Activated CD4-positive, alpha-beta T cell treated with anti-CD3 and anti-CD28 coated beads, Interleukin-2, amount 10 ng/mL, durations not matched to agents 7 days and 5 days (primary cell): ENCODE measurements around the gene ERN1. TPM values are rescaled to one million over a fixed set of nuclear protein-coding genes. Genes with fewer than 3 reads are reported as not detected.
"Not testable (repeated sequence)": the region's sequence is repeated elsewhere in the genome, so short reads cannot be mapped to it uniquely, and the experiment has no call there.

Experiments
- CTCF ChIA-PET: fragments of 350-600 bp; sonication (Branson Sonifier 250); formaldehyde crosslinking; loops from one replicate; lab custom pipeline; 2021; ENCODE audit warnings: antibody characterized with exemption; lab: Charles Lee
- POLR2A ChIA-PET: fragments of 350-600 bp; sonication (Branson Sonifier 250); formaldehyde crosslinking; loops from one replicate; lab custom pipeline; 2021; ENCODE audit warnings: antibody characterized with exemption; lab: Charles Lee
- DNase-seq: peaks from one replicate; pipeline ENCODE4 v3.0.0-alpha.2; 2020
- H3K27ac Mint-ChIP-seq: one replicate; pipeline ENCODE4 v1.8.0; 2021; ENCODE audit warnings: mild to moderate bottlenecking, moderate library complexity, mixed read lengths
- H3K27me3 Mint-ChIP-seq: one replicate; pipeline ENCODE4 v1.8.0; 2021; ENCODE audit warnings: mixed read lengths
- H3K36me3 Mint-ChIP-seq: one replicate; pipeline ENCODE4 v1.8.0; 2021; ENCODE audit warnings: low read depth, mixed read lengths
- H3K4me1 Mint-ChIP-seq: one replicate; pipeline ENCODE4 v1.8.0; 2021; ENCODE audit warnings: mixed read lengths
- H3K4me3 Mint-ChIP-seq: one replicate; pipeline ENCODE4 v1.8.0; 2021; ENCODE audit warnings: mild to moderate bottlenecking, moderate library complexity, mixed read lengths
- H3K9me3 Mint-ChIP-seq: one replicate; pipeline ENCODE4 v1.8.0; 2021; ENCODE audit warnings: mixed read lengths
- total RNA-seq, 2 experiments: library from RNA; stranded (reverse); gene quantifications; one replicate each; pipeline ENCODE4 v1.2.3, GENCODE V29; 2021

Gene ERN1
- total RNA-seq, 2 experiments from 2014 or later: 50.1 to 57.5 TPM

GRCh38 chr17:64020056-64020766, 109.7 kb downstream of the ERN1 start, which contains the start of gene ICAM2:
TSS of gene ICAM2 (minus strand) at chr17:64020633. CDS start at chr17:64006691, 13,942 bp downstream.
- H3K27me3 Mint-ChIP-seq: no peaks in the 10 kb centered on the region
- CTCF ChIA-PET: interaction anchor here (0.6 to 2.4 kb wide), 22 partner anchors 9 to 576 kb away, joined by 3 to 22 read pairs (median 5); partner anchors contain the start of genes ERN1, GH1 and PRR29
- H3K9me3 Mint-ChIP-seq: peaks cover 4% of the 10 kb centered on the region
- H3K36me3 Mint-ChIP-seq: peaks cover 30% of the 10 kb centered on the region
- peak within 1 kb of the TSS; percentile 96 for H3K4me3 Mint-ChIP-seq
- DNase-seq: peak; percentile 96
- peaks cover 74% of the 10 kb centered on the region for H3K4me1 Mint-ChIP-seq
- H3K27ac Mint-ChIP-seq: peak within 1 kb of the TSS; percentile 100
- POLR2A ChIA-PET: interaction anchor here (0.6 to 1.5 kb wide), 5 partner anchors 24 to 469 kb away, joined by 3 to 5 read pairs (median 5); no protein-coding TSS in a partner anchor

- ChIA-PET CTCF (interaction anchor here (0.7 to 2.4 kb wide), 15 partner anchors 8 to 283 kb away, joined by 3 to 22 read pairs (median 5); partner anchors contain the start of genes GH1 and PRR29), POLR2A (interaction anchor here (1.5 kb wide), 1 partner anchor 126 kb away, joined by 5 read pairs; no protein-coding TSS in a partner anchor)
- Mint-ChIP-seq H3K36me3 (peaks cover 34% of the 10 kb centered on the region), H3K4me3 (peak overlapping the region; percentile 96), H3K4me1 (peaks cover 72% of the 10 kb centered on the region), H3K27ac (peak overlapping the region; percentile 100)
- not testable (repeated sequence) for H3K9me3 Mint-ChIP-seq, H3K27me3 Mint-ChIP-seq, DNase-seq
Observed at GRCh38 chr17:64019551-64019961, 110.4 kb downstream of the ERN1 start.

- POLR2A ChIA-PET: no interaction called here
- H3K36me3 Mint-ChIP-seq: peaks cover 35% of the 10 kb centered on the region
Observed at GRCh38 chr17:64017381-64017980, 112.5 kb downstream of the ERN1 start.

GRCh38 chr17:64016974-64017373, 113.0 kb downstream of the ERN1 start:
- POLR2A ChIA-PET: no interaction called here
- H3K27ac Mint-ChIP-seq: peak overlapping the region; percentile 82
- CTCF ChIA-PET: interaction anchor here (0.6 to 2.2 kb wide), 9 partner anchors 8 to 117 kb away, joined by 3 to 18 read pairs (median 3); no protein-coding TSS in a partner anchor
- DNase-seq: no peak
- H3K36me3 Mint-ChIP-seq: peaks cover 36% of the 10 kb centered on the region
- peaks cover 65% of the 10 kb centered on the region for H3K4me1 Mint-ChIP-seq
- H3K27me3 Mint-ChIP-seq: no peaks in the 10 kb centered on the region
- peak overlapping the region; percentile 96 for H3K4me3 Mint-ChIP-seq
- H3K9me3 Mint-ChIP-seq: peaks cover 4% of the 10 kb centered on the region

More at GRCh38 chr17:64017381-64017980, 112.5 kb downstream of the ERN1 start:
- H3K4me3 Mint-ChIP-seq: peak overlapping the region; percentile 96
- H3K4me1 Mint-ChIP-seq: peaks cover 69% of the 10 kb centered on the region
- no peak for DNase-seq
- H3K27me3 Mint-ChIP-seq: no peaks in the 10 kb centered on the region
- peak overlapping the region; percentile 90 for H3K27ac Mint-ChIP-seq
- CTCF ChIA-PET: interaction anchor here (0.6 to 2.2 kb wide), 9 partner anchors 8 to 116 kb away, joined by 3 to 18 read pairs (median 3); no protein-coding TSS in a partner anchor
- peaks cover 4% of the 10 kb centered on the region for H3K9me3 Mint-ChIP-seq

- H3K27ac Mint-ChIP-seq: peak overlapping the region; percentile 82
- H3K27me3 Mint-ChIP-seq: no peaks in the 10 kb centered on the region
- ChIA-PET CTCF (interaction anchor here (0.6 to 2.2 kb wide), 10 partner anchors 9 to 117 kb away, joined by 3 to 18 read pairs (median 3); no protein-coding TSS in a partner anchor), POLR2A (no interaction called here)
- H3K4me3 Mint-ChIP-seq: peak overlapping the region; percentile 96
- DNase-seq: no peak
- H3K4me1 Mint-ChIP-seq: peaks cover 64% of the 10 kb centered on the region
- peaks cover 4% of the 10 kb centered on the region for H3K9me3 Mint-ChIP-seq
- H3K36me3 Mint-ChIP-seq: peaks cover 41% of the 10 kb centered on the region
Observed at GRCh38 chr17:64016231-64016784, 113.6 kb downstream of the ERN1 start.

GRCh38 chr17:64015447-64015846, 114.5 kb downstream of the ERN1 start:
- peaks cover 65% of the 10 kb centered on the region for H3K4me1 Mint-ChIP-seq
- no peaks in the 10 kb centered on the region for H3K27me3 Mint-ChIP-seq
- ChIA-PET POLR2A (no interaction called here), CTCF (no interaction called here)
- DNase-seq: no peak
- H3K4me3 Mint-ChIP-seq: peak overlapping the region; percentile 67
- peaks cover 4% of the 10 kb centered on the region for H3K9me3 Mint-ChIP-seq
- peaks cover 49% of the 10 kb centered on the region for H3K36me3 Mint-ChIP-seq
- H3K27ac Mint-ChIP-seq: peak overlapping the region; percentile 82

- POLR2A ChIA-PET: interaction anchor here (0.6 kb wide), 1 partner anchor 268 kb away, joined by 5 read pairs; the partner anchor contains the start of gene STRADA
- H3K9me3 Mint-ChIP-seq: no peaks in the 10 kb centered on the region
- peaks cover 61% of the 10 kb centered on the region for H3K4me1 Mint-ChIP-seq
- no peak overlapping the region for H3K27ac Mint-ChIP-seq
- H3K36me3 Mint-ChIP-seq: peaks cover 51% of the 10 kb centered on the region
- no peaks in the 10 kb centered on the region for H3K27me3 Mint-ChIP-seq
- no peak overlapping the region for H3K4me3 Mint-ChIP-seq
- CTCF ChIA-PET: interaction anchor here (1.3 to 2.4 kb wide), 2 partner anchors 10 to 19 kb away, joined by 4 to 5 read pairs; no protein-coding TSS in a partner anchor
- DNase-seq: no peak
Observed at GRCh38 chr17:64009571-64010402, 120.2 kb downstream of the ERN1 start.

GRCh38 chr17:64008830-64009229, 121.1 kb downstream of the ERN1 start:
- Mint-ChIP-seq H3K4me3 (no peak overlapping the region), H3K4me1 (peaks cover 54% of the 10 kb centered on the region), H3K36me3 (peaks cover 57% of the 10 kb centered on the region), H3K27ac (peak overlapping the region; percentile 68), H3K27me3 (no peaks in the 10 kb centered on the region), H3K9me3 (no peaks in the 10 kb centered on the region)
- ChIA-PET CTCF (interaction anchor here (1.3 to 2.4 kb wide), 2 partner anchors 9 to 18 kb away, joined by 4 to 5 read pairs; no protein-coding TSS in a partner anchor), POLR2A (no interaction called here)
- DNase-seq: no peak

GRCh38 chr17:64008346-64008745, 121.6 kb downstream of the ERN1 start:
- Mint-ChIP-seq H3K9me3 (no peaks in the 10 kb centered on the region), H3K36me3 (peaks cover 59% of the 10 kb centered on the region), H3K27me3 (no peaks in the 10 kb centered on the region), H3K27ac (no peak overlapping the region), H3K4me1 (peaks cover 51% of the 10 kb centered on the region), H3K4me3 (no peak overlapping the region)
- ChIA-PET POLR2A (no interaction called here), CTCF (no interaction called here)
- no peak for DNase-seq

- Mint-ChIP-seq H3K27me3 (no peaks in the 10 kb centered on the region), H3K36me3 (peaks cover 60% of the 10 kb centered on the region), H3K4me3 (no peak overlapping the region), H3K4me1 (peaks cover 47% of the 10 kb centered on the region), H3K9me3 (no peaks in the 10 kb centered on the region), H3K27ac (no peak overlapping the region)
- POLR2A ChIA-PET: no interaction called here
- CTCF ChIA-PET: interaction anchor here (1.2 kb wide), 1 partner anchor 9 kb away, joined by 3 read pairs; no protein-coding TSS in a partner anchor
- DNase-seq: no peak
Observed at GRCh38 chr17:64007838-64008282, 122.1 kb downstream of the ERN1 start.

GRCh38 chr17:64007089-64007837, 122.7 kb downstream of the ERN1 start:
- Mint-ChIP-seq H3K27ac (peak overlapping the region; percentile 82), H3K36me3 (peaks cover 57% of the 10 kb centered on the region), H3K4me1 (peaks cover 44% of the 10 kb centered on the region)
- not testable (repeated sequence) for H3K9me3 Mint-ChIP-seq, H3K4me3 Mint-ChIP-seq, H3K27me3 Mint-ChIP-seq, DNase-seq
- ChIA-PET POLR2A (interaction anchor here (0.6 kb wide), 1 partner anchor 118 kb away, joined by 6 read pairs; no protein-coding TSS in a partner anchor), CTCF (interaction anchor here (0.6 to 1.4 kb wide), 4 partner anchors 9 to 1012 kb away, joined by 3 to 5 read pairs (median 4); no protein-coding TSS in a partner anchor)
